Measurements from ENCODE around the gene IQUB.

GRCh38 chr7:123571187-123571586 lies 36.8 kb upstream of the IQUB start:
- no peak for TF ChIP-seq CTCF (IDR thresholded peaks at IDR 0.05)
- no peak for TF ChIP-seq POLR2A (IDR thresholded peaks at IDR 0.05)

Data from body of pancreas (tissue), 4 donors.